H9 (cell line): Measurements from ENCODE around the gene NEURL3. TPM values are rescaled to one million over a fixed set of nuclear protein-coding genes. Genes with fewer than 3 reads are reported as not detected.

Source experiments
- DNase-seq: peaks from one replicate; pipeline ENCODE4 v3.0.0-alpha.2; 2017
- H2AFZ ChIP-seq: one replicate; pipeline ENCODE4 v1.6.1; 2013; ENCODE audit warnings: mild to moderate bottlenecking, low read length, control low read depth, moderate library complexity
- H2AK5ac ChIP-seq: 2 replicates; pipeline ENCODE4 v1.6.1; 2013; ENCODE audit warnings: low read length, control low read depth, mixed read lengths; ENCODE audit not compliant: insufficient read length
- H2BK120ac ChIP-seq: one replicate; pipeline ENCODE4 v1.6.1; 2013; ENCODE audit warnings: low read depth, mild to moderate bottlenecking, low read length, control low read depth, inconsistent platforms; ENCODE audit not compliant: poor library complexity, severe bottlenecking
- H2BK12ac ChIP-seq: 2 replicates; pipeline ENCODE4 v1.6.1; 2013; ENCODE audit warnings: low read length, control low read depth, mixed read lengths, low read depth; ENCODE audit not compliant: insufficient read length
- H2BK15ac ChIP-seq: 2 replicates; pipeline ENCODE4 v1.6.1; 2013; ENCODE audit warnings: low read depth, low read length, control low read depth
- H2BK20ac ChIP-seq: one replicate; pipeline ENCODE4 v1.6.1; 2013; ENCODE audit warnings: low read depth, mild to moderate bottlenecking, low read length, control low read depth, inconsistent platforms; ENCODE audit not compliant: poor library complexity, severe bottlenecking
- H2BK5ac ChIP-seq: 2 replicates; pipeline ENCODE4 v1.6.1; 2013; ENCODE audit warnings: low read length, control low read depth, mixed read lengths; ENCODE audit not compliant: insufficient read length
- H3K14ac ChIP-seq: 2 replicates; pipeline ENCODE4 v1.6.1; 2013; ENCODE audit warnings: low read length, control low read depth; ENCODE audit not compliant: insufficient read depth
- H3K18ac ChIP-seq: 2 replicates; pipeline ENCODE4 v1.6.1; 2013; ENCODE audit warnings: low read depth, mild to moderate bottlenecking, mixed read lengths, low read length, control low read depth; ENCODE audit not compliant: insufficient read length
- H3K23ac ChIP-seq: 2 replicates; pipeline ENCODE4 v1.6.1; 2013; ENCODE audit warnings: low read length, control low read depth, mixed read lengths, low read depth; ENCODE audit not compliant: insufficient read length
- H3K23me2 ChIP-seq: 2 replicates; pipeline ENCODE4 v1.6.1; 2013; ENCODE audit warnings: low read depth, mild to moderate bottlenecking, mixed read lengths, low read length, control low read depth; ENCODE audit not compliant: insufficient read length, poor library complexity, severe bottlenecking
- H3K27ac ChIP-seq: 2 replicates; pipeline ENCODE4 v1.5.1; 2013; ENCODE audit warnings: low read length, control low read depth, mixed read lengths, low read depth; ENCODE audit not compliant: insufficient read length
- H3K27me3 ChIP-seq: 2 replicates; pipeline ENCODE4 v1.6.1; 2013; ENCODE audit warnings: low read length, control low read depth, inconsistent platforms; ENCODE audit not compliant: insufficient read depth
- H3K4ac ChIP-seq: 2 replicates; pipeline ENCODE4 v1.6.1; 2013; ENCODE audit warnings: low read depth, mild to moderate bottlenecking, control low read depth, inconsistent platforms, low read length, moderate library complexity
- H3K4me1 ChIP-seq: 2 replicates; pipeline ENCODE4 v1.6.1; 2013; ENCODE audit warnings: low read length, control low read depth, inconsistent platforms; ENCODE audit not compliant: insufficient read depth
- H3K4me2 ChIP-seq: 2 replicates; pipeline ENCODE4 v1.6.1; 2013; ENCODE audit warnings: low read length, control low read depth, mixed read lengths; ENCODE audit not compliant: insufficient read length, insufficient read depth
- H3K56ac ChIP-seq: 2 replicates; pipeline ENCODE4 v1.6.1; 2013; ENCODE audit warnings: low read depth, mild to moderate bottlenecking, mixed read lengths, low read length, control low read depth; ENCODE audit not compliant: insufficient read length
- H3K79me1 ChIP-seq: 2 replicates; pipeline ENCODE4 v1.6.1; 2013; ENCODE audit warnings: low read depth, mild to moderate bottlenecking, moderate library complexity, low read length, control low read depth, inconsistent platforms; ENCODE audit not compliant: insufficient read depth, poor library complexity, severe bottlenecking
- H3K79me2 ChIP-seq: 2 replicates; pipeline ENCODE4 v1.6.1; 2013; ENCODE audit warnings: low read length, control low read depth, inconsistent platforms; ENCODE audit not compliant: insufficient read depth
- H3K9ac ChIP-seq: 2 replicates; pipeline ENCODE4 v1.6.1; 2013; ENCODE audit warnings: low read length, control low read depth, mixed read lengths; ENCODE audit not compliant: insufficient read length; ENCODE audit errors: extremely low read depth
- H3K9me3 ChIP-seq: one replicate; pipeline ENCODE4 v1.6.1; 2013; ENCODE audit warnings: low read depth, low read length, inconsistent platforms; ENCODE audit not compliant: control insufficient read depth
- H3T11ph ChIP-seq: one replicate; pipeline ENCODE4 v1.6.1; 2013; ENCODE audit warnings: mild to moderate bottlenecking, low read length, control low read depth, inconsistent platforms
- H4K20me1 ChIP-seq: one replicate; pipeline ENCODE4 v1.6.1; 2013; ENCODE audit not compliant: control insufficient read depth, insufficient read length, insufficient read depth
- H4K5ac ChIP-seq: 2 replicates; pipeline ENCODE4 v1.6.1; 2013; ENCODE audit warnings: low read depth, mild to moderate bottlenecking, mixed read lengths, low read length, control low read depth; ENCODE audit not compliant: insufficient read length
- H4K8ac ChIP-seq: replicated peaks from 2 replicates; pipeline ENCODE4 v1.6.1; 2013; ENCODE audit warnings: low read length, control low read depth, mixed read lengths, low read depth; ENCODE audit not compliant: insufficient read length
- H4K91ac ChIP-seq: 2 replicates; pipeline ENCODE4 v1.6.1; 2013; ENCODE audit warnings: low read depth, mild to moderate bottlenecking, moderate library complexity, mixed read lengths, low read length, control low read depth; ENCODE audit not compliant: insufficient read length
- H3K27ac Mint-ChIP-seq, 3 experiments: 2 replicates in 2 of 3; 3 replicates in 1 of 3; pipeline ENCODE4 v1.8.0; 2020 to 2021; ENCODE audit warnings: mixed read lengths in 3 of 3, mild to moderate bottlenecking in 1 of 3, moderate library complexity in 1 of 3
- H3K27me3 Mint-ChIP-seq: 2 replicates; pipeline ENCODE4 v1.8.0; 2021; ENCODE audit warnings: low read depth, mild to moderate bottlenecking, moderate library complexity, mixed read lengths
- H3K36me3 Mint-ChIP-seq, 3 experiments: 2 replicates in 2 of 3; 3 replicates in 1 of 3; pipeline ENCODE4 v1.8.0; 2020 to 2021; ENCODE audit warnings: low read depth in 3 of 3, mixed read lengths in 3 of 3; ENCODE audit not compliant: insufficient read depth in 1 of 3
- H3K4me1 Mint-ChIP-seq, 2 experiments: 2 replicates each; pipeline ENCODE4 v1.8.0; 2020; ENCODE audit warnings: mixed read lengths in 2 of 2
- H3K4me3 Mint-ChIP-seq, 2 experiments: 2 replicates in 1 of 2; 3 replicates in 1 of 2; pipeline ENCODE4 v1.8.0; 2020 to 2021; ENCODE audit warnings: mild to moderate bottlenecking in 2 of 2, mixed read lengths in 2 of 2, moderate library complexity in 1 of 2
- H3K9me3 Mint-ChIP-seq, 2 experiments: 2 replicates in 1 of 2; 3 replicates in 1 of 2; pipeline ENCODE4 v1.8.0; 2020; ENCODE audit warnings: mild to moderate bottlenecking in 2 of 2, mixed read lengths in 2 of 2, moderate library complexity in 1 of 2
- WGBS: extraction: QIAGEN DNeasy Blood & Tissue Kit; methylation state at CpG from one replicate; pipeline ENCODE4 v1.1.7; 2013; ENCODE audit warnings: missing lambda C conversion rate, low lambda C conversion rate, mixed read lengths; ENCODE audit not compliant: insufficient read length; ENCODE audit errors: extremely low coverage; 5-methylcytosine and 5-hydroxymethylcytosine counted together
- total RNA-seq: library from RNA; stranded (reverse); gene quantifications from 2 replicates; pipeline ENCODE4 v1.2.1, GENCODE V29; 2021
- TF ChIP-seq, protein P1 (sequence below): fragments of 200-600 bp; sonication (generic); conservative IDR thresholded peaks from 3 replicates; pipeline ENCODE4 v1.8.0; 2021; ENCODE audit warnings: antibody characterized with exemption, mild to moderate bottlenecking

The NEURL3 gene
- total RNA-seq, 1 experiment from 2014 or later: not detected

DNA sequence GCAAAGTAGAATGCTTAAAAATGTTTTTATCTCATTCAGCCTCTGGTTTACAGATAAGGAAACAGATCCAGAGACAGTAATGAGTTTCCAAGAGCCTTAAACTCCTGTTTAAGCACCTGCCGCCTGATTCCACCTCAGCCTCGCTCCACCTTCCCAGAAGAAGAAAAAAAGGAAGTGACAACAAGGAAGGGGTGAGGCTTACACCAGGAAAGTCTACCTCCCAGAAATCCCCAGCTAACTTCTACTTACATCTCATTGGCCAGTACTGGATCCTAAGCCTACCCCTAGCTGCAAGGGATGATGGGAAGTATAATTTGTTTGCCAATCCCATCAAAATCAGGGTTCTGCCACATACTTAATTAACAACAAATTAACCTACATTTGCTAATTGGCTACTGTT is 16.1 kb upstream of the NEURL3 start:
- Mint-ChIP-seq H3K9me3 (peaks cover 17 to 24% of the 10 kb centered on the region in 2 experiments), H3K4me1 (no peaks in the 10 kb centered on the region), H3K27ac (no peak overlapping the region), H3K36me3 (peaks cover 4 to 9% (median 7%) of the 10 kb centered on the region in 3 experiments; a peak in 4 of 7 replicates), H3K27me3 (peaks cover 25% of the 10 kb centered on the region), H3K4me3 (no peak overlapping the region)
- no peak overlapping the region for H2AFZ ChIP-seq
- H3K9ac ChIP-seq: no peak overlapping the region
- TF ChIP-seq, protein P1, sequence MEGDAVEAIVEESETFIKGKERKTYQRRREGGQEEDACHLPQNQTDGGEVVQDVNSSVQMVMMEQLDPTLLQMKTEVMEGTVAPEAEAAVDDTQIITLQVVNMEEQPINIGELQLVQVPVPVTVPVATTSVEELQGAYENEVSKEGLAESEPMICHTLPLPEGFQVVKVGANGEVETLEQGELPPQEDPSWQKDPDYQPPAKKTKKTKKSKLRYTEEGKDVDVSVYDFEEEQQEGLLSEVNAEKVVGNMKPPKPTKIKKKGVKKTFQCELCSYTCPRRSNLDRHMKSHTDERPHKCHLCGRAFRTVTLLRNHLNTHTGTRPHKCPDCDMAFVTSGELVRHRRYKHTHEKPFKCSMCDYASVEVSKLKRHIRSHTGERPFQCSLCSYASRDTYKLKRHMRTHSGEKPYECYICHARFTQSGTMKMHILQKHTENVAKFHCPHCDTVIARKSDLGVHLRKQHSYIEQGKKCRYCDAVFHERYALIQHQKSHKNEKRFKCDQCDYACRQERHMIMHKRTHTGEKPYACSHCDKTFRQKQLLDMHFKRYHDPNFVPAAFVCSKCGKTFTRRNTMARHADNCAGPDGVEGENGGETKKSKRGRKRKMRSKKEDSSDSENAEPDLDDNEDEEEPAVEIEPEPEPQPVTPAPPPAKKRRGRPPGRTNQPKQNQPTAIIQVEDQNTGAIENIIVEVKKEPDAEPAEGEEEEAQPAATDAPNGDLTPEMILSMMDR: no peak
- no peak overlapping the region for H3K4me2 ChIP-seq
- no peak overlapping the region for H3K23ac ChIP-seq
- no peak overlapping the region for H2BK120ac ChIP-seq
- H3K9me3 ChIP-seq: no peaks in the 10 kb centered on the region
- H4K91ac ChIP-seq: no peak overlapping the region
- H4K8ac ChIP-seq: no peak overlapping the region
- WGBS: no CpG with 5 or more reads among the region's 2 CpGs
- no peaks in the 10 kb centered on the region for H4K20me1 ChIP-seq
- no peak overlapping the region for H2BK20ac ChIP-seq
- no peak for DNase-seq
- H3T11ph ChIP-seq: no peak overlapping the region
- no peak overlapping the region for H2BK15ac ChIP-seq
- no peak overlapping the region for H3K14ac ChIP-seq
- H3K56ac ChIP-seq: no peak overlapping the region
- H2BK12ac ChIP-seq: no peak overlapping the region
- no peak overlapping the region for H3K4ac ChIP-seq
- H2BK5ac ChIP-seq: no peak overlapping the region
- H3K27me3 ChIP-seq: no peaks in the 10 kb centered on the region
- H3K27ac ChIP-seq: no peak overlapping the region
- H3K18ac ChIP-seq: no peak overlapping the region
- H3K23me2 ChIP-seq: no peaks in the 10 kb centered on the region
- no peaks in the 10 kb centered on the region for H3K79me1 ChIP-seq
- no peaks in the 10 kb centered on the region for H3K79me2 ChIP-seq
- no peak overlapping the region for H2AK5ac ChIP-seq
- H3K4me1 ChIP-seq: no peaks in the 10 kb centered on the region
- H4K5ac ChIP-seq: no peak overlapping the region
